Measurements from ENCODE around the gene MED29.

DNA sequence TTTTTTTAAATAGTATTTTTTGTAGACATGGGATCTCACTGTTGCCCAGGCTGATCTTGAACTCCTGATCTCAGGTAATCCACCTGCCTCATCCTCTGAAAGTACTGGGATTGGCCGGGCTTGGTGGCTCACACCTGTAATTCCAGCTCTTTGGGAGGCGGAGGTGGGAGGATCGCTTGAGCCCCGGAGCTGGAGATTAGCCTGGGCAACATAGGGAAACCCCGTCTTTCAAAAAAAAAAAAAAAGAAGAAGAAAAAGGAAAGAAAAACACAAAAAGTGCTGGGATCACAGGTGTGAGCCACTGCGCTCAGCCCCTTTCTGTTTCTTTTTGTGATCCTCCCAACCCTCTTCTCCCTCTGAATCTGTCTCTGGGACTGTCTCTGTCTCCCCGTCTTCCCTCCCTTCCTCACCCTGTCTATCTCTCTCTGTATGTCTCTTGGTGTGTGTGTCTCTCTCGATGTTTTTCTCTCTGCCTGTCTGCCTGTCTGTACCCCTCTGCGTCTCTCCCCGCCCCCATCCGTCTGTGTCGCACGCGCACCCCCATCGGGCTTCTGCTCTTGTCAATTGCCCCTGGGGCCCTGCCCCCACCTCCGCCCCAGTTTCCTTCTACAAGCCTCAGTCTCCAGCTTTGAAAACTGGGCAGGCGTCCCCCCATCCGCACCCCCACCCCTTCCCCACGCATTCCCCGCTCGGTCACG, 14.9 kb downstream of the MED29 start:
- TF ChIP-seq, protein P1, sequence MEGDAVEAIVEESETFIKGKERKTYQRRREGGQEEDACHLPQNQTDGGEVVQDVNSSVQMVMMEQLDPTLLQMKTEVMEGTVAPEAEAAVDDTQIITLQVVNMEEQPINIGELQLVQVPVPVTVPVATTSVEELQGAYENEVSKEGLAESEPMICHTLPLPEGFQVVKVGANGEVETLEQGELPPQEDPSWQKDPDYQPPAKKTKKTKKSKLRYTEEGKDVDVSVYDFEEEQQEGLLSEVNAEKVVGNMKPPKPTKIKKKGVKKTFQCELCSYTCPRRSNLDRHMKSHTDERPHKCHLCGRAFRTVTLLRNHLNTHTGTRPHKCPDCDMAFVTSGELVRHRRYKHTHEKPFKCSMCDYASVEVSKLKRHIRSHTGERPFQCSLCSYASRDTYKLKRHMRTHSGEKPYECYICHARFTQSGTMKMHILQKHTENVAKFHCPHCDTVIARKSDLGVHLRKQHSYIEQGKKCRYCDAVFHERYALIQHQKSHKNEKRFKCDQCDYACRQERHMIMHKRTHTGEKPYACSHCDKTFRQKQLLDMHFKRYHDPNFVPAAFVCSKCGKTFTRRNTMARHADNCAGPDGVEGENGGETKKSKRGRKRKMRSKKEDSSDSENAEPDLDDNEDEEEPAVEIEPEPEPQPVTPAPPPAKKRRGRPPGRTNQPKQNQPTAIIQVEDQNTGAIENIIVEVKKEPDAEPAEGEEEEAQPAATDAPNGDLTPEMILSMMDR (IDR thresholded peaks at IDR 0.05), result no peak
- TF ChIP-seq ESRRA (IDR thresholded peaks at IDR 0.05; ENCODE audit: borderline replicate concordance, low read length) (no peak), POLR2A (IDR thresholded peaks at IDR 0.05; ENCODE audit: low read length) (no peak), JUN (IDR thresholded peaks at IDR 0.05) (no peak), TP53 (CRISPR knock-in tag; IDR thresholded peaks at IDR 0.05) (no peak)
- TF ChIP-seq, protein P2, sequence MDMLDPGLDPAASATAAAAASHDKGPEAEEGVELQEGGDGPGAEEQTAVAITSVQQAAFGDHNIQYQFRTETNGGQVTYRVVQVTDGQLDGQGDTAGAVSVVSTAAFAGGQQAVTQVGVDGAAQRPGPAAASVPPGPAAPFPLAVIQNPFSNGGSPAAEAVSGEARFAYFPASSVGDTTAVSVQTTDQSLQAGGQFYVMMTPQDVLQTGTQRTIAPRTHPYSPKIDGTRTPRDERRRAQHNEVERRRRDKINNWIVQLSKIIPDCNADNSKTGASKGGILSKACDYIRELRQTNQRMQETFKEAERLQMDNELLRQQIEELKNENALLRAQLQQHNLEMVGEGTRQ (IDR thresholded peaks at IDR 0.05), result no peak
- TF ChIP-seq, protein P3, sequence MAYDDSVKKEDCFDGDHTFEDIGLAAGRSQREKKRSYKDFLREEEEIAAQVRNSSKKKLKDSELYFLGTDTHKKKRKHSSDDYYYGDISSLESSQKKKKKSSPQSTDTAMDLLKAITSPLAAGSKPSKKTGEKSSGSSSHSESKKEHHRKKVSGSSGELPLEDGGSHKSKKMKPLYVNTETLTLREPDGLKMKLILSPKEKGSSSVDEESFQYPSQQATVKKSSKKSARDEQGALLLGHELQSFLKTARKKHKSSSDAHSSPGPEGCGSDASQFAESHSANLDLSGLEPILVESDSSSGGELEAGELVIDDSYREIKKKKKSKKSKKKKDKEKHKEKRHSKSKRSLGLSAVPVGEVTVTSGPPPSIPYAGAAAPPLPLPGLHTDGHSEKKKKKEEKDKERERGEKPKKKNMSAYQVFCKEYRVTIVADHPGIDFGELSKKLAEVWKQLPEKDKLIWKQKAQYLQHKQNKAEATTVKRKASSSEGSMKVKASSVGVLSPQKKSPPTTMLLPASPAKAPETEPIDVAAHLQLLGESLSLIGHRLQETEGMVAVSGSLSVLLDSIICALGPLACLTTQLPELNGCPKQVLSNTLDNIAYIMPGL (CRISPR knock-in tag; IDR thresholded peaks at IDR 0.05; ENCODE audit: borderline replicate concordance), result no peak
